ENCODE data around the gene PTPRCAP.

Gene PTPRCAP

DNA sequence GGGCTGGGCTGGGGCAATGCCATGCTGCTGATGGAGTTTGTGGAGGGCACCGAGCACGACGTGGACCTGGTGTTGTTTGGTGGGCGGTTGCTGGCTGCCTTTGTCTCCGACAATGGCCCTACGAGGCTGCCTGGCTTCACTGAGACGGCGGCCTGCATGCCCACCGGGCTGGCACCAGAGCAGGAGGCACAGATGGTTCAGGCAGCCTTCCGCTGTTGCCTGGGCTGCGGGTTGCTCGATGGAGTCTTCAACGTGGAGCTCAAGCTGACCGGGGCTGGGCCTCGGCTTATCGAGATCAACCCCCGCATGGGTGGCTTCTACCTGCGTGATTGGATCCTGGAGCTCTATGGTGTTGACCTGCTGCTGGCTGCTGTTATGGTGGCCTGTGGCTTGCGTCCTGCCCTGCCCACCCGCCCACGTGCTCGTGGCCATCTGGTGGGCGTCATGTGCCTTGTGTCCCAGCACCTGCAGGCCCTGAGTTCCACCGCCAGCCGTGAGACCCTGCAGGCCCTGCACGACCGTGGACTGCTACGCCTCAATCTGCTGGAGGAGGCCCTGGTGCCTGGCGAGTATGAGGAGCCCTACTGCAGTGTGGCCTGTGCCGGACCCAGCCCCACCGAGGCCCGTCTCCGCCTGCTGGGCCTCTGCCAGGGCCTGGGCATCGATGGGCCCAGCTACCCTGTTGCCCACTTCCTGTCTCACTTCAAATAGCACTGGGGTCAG, 13.4 kb downstream of the PTPRCAP start:
- Histone ChIP-seq H3K9me3 (no peaks in the 10 kb centered on the region), H3K4me1 (peaks cover 0 to 34% (median 25%) of the 10 kb centered on the region in 4 donors), H3K36me3 (no peaks in the 10 kb centered on the region), H3K27me3 (no peaks in the 10 kb centered on the region), H3K27ac (no peak overlapping the region), H3K4me3 (no peak overlapping the region)
- intact Hi-C loops (cut with DNase I; ENCODE audit: low total_unique reads): loop anchor here (5.0 kb wide), 1 partner anchor 43 kb away; the partner anchor contains the start of gene TMEM134
- no peak for DNase-seq
- TF ChIP-seq, protein P1, sequence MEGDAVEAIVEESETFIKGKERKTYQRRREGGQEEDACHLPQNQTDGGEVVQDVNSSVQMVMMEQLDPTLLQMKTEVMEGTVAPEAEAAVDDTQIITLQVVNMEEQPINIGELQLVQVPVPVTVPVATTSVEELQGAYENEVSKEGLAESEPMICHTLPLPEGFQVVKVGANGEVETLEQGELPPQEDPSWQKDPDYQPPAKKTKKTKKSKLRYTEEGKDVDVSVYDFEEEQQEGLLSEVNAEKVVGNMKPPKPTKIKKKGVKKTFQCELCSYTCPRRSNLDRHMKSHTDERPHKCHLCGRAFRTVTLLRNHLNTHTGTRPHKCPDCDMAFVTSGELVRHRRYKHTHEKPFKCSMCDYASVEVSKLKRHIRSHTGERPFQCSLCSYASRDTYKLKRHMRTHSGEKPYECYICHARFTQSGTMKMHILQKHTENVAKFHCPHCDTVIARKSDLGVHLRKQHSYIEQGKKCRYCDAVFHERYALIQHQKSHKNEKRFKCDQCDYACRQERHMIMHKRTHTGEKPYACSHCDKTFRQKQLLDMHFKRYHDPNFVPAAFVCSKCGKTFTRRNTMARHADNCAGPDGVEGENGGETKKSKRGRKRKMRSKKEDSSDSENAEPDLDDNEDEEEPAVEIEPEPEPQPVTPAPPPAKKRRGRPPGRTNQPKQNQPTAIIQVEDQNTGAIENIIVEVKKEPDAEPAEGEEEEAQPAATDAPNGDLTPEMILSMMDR (IDR thresholded peaks at IDR 0.05): no peak

DNA sequence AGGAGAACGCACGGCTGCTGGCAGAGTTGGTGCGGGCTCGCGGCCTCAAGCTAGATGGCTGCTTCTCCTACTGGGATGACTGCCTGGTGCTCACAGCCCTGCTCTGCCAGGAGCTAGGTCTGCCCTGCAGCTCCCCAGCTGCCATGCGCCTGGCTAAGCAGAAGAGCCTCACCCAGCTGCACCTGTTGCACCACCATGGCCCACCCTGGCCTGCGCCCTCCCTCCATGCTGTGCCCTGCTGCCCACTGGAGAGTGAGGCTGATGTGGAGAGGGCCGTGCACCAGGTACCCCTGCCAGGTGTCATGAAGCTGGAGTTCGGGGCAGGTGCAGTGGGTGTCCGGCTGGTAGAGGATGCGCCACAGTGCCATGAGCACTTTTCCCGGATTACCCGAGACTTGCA, 14.0 kb downstream of the PTPRCAP start:
- DNase-seq: no peak
- H3K36me3 ChIP-seq: no peaks in the 10 kb centered on the region
- TF ChIP-seq, protein P1 (IDR thresholded peaks at IDR 0.05): no peak
- H3K27ac ChIP-seq: no peak overlapping the region
- H3K4me1 ChIP-seq: peaks cover 0 to 35% (median 27%) of the 10 kb centered on the region in 4 donors
- no peaks in the 10 kb centered on the region for H3K9me3 ChIP-seq
- H3K4me3 ChIP-seq: no peak overlapping the region
- intact Hi-C loops (cut with DNase I; ENCODE audit: low total_unique reads): loop anchor here (5.0 kb wide), 1 partner anchor 44 kb away; the partner anchor contains the start of gene TMEM134
- no peaks in the 10 kb centered on the region for H3K27me3 ChIP-seq

DNA sequence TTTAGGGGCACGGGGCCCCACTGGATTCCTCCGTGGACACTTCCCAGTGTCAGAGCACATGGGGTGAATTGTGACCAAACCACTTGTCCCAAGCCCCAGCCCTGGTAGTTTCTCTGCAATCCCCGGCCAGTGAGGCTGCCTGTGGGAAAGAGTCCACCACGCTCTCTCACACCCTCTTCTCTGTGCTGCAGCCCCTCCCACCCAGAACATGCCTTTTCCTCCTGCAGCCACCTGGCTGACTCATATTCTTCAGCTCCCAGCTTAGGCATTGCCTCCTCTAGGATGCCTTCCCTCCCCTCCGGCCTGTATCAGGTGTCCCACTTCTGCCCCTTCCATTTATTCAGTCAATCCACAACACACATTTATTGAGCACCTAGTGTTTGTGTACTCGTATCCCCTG, 14.6 kb downstream of the PTPRCAP start:
- no peak for DNase-seq
- Histone ChIP-seq H3K27me3 (no peaks in the 10 kb centered on the region), H3K36me3 (no peaks in the 10 kb centered on the region), H3K4me3 (no peak overlapping the region), H3K9me3 (no peaks in the 10 kb centered on the region), H3K27ac (no peak overlapping the region), H3K4me1 (peaks cover 0 to 40% (median 33%) of the 10 kb centered on the region in 4 donors)
- TF ChIP-seq, protein P1 (IDR thresholded peaks at IDR 0.05): no peak
- intact Hi-C loops (cut with DNase I; ENCODE audit: low total_unique reads): loop anchor here (5.0 kb wide), 1 partner anchor 44 kb away; the partner anchor contains the start of gene TMEM134

DNA sequence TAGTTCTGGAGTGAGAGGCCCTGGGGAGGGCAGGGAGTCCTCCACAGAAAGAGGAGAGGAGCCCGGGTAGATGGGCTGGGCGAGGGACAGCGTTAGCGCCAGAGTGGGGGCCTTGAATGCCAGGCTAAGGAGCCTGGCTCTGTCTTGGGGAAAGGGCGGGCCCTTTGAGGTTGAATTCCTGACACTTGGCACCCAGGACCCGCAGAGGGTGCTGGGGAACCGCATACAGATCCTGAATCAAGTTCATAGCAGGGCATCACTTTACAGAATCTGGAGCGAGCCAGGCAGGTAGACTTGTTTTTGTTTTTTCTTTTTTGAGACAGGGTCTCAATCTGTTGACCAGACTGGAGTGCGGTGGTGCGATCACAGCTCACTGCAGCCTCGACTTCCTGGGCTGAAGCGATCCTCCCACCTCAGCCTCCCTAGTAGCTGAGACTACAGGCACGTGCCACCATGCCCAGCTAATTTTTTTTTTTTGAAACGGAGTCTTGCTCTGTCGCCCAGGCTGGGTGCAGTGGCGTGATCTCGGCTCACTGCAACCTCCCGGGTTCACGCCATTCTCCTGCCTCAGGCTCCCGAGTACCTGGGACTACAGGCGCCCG, 16.0 kb downstream of the PTPRCAP start:
- no peaks in the 10 kb centered on the region for H3K27me3 ChIP-seq
- no peaks in the 10 kb centered on the region for H3K9me3 ChIP-seq
- H3K27ac ChIP-seq: peak overlapping the region; percentile 93 to 95
- TF ChIP-seq, protein P1 (IDR thresholded peaks at IDR 0.05): no peak
- DNase-seq: no peak
- peak overlapping the region; percentile 64 to 80 for H3K4me3 ChIP-seq
- no peaks in the 10 kb centered on the region for H3K36me3 ChIP-seq
- intact Hi-C loops (cut with DNase I; ENCODE audit: low total_unique reads): loop anchor here (5.0 kb wide), 1 partner anchor 46 kb away; the partner anchor contains the start of gene TMEM134
- peaks cover 5 to 46% (median 42%) of the 10 kb centered on the region in 4 donors for H3K4me1 ChIP-seq

DNA sequence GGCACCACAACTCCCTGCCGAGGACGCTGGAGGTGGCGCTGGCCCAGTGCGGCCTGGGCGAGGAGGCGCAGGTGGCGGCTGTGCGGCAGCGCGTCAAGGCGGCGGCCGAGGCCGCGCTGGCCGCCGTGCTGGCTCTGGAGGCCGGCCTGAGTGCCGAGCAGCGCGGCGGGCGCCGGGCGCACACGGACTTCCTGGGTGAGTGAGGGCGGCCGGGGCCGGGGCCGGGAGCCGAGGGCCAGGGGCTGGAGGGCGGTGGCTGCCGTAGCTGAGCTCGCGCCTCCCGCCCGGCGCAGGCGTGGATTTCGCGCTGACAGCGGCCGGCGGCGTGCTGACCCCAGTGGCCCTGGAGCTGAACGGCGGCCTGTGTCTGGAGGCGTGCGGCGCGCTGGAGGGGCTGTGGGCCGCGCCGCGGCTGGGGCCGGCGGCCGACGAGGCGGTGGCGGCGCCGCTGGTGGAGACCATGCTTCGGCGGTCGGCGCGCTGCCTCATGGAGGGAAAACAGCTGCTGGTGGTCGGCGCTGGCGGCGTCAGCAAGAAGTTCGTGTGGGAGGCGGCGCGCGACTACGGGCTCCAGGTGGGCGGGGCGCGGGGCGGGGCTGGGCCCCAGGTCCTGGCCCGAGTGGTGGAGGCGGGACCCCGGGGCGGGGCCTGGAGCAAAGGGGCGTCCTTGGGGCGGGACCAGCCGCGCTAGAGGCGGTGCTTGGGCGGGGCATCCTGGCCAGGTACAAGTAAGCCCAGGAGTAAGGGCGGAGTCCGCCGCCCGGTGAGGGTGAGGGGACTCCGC, 16.6 kb downstream of the PTPRCAP start:
- peak; percentile 93 to 97 for DNase-seq

More for the DNA sequence above, 16.6 kb downstream of the PTPRCAP start:
- no peaks in the 10 kb centered on the region for H3K36me3 ChIP-seq
- intact Hi-C loops (cut with DNase I; ENCODE audit: low total_unique reads): loop anchor here (5.0 kb wide), 1 partner anchor 46 kb away; the partner anchor contains the start of gene TMEM134
- peaks cover 5 to 53% (median 48%) of the 10 kb centered on the region in 4 donors for H3K4me1 ChIP-seq
- no peaks in the 10 kb centered on the region for H3K27me3 ChIP-seq
- H3K4me3 ChIP-seq: peak overlapping the region; percentile 64 to 80
- no peaks in the 10 kb centered on the region for H3K9me3 ChIP-seq
- peak overlapping the region; percentile 93 to 95 for H3K27ac ChIP-seq
- TF ChIP-seq, protein P1 (IDR thresholded peaks at IDR 0.05): peak in 1 of 2 experiments; percentile 36

All from tibial artery (tissue), 4 donors.